HEK293 (cell line): ENCODE data around the gene PTPRG.
A peak's percentile ranks its signal among the peaks of the same experiment; 100 is the strongest.

Experiments used
- CTCF ChIA-PET: fragments of 350-600 bp; formaldehyde crosslinking; extraction: SDS; loops from one replicate; lab custom pipeline; 2021; ENCODE audit warnings: antibody characterized with exemption; lab: Yijun Ruan, JAX
- POLR2A ChIA-PET: fragments of 300-600 bp; formaldehyde crosslinking; extraction: SDS; loops from one replicate; lab custom pipeline; 2020; ENCODE audit warnings: antibody characterized with exemption, inconsistent platforms; lab: Yijun Ruan, JAX
- H3K27ac ChIP-seq: fragments of 200-500 bp; sonication (Bioruptor generic); 2 replicates; pipeline ENCODE4 v1.5.1; 2014; ENCODE audit warnings: low read depth, low read length, control low read depth, inconsistent platforms; ENCODE audit errors: extremely low read depth
- H3K36me3 ChIP-seq, 2 experiments: fragments of 200-500 bp in 1 of 2; sonication (Bioruptor generic) in 1 of 2; 1 replicate in 1 of 2; 2 replicates in 1 of 2; pipeline ENCODE4 v1.5.1; 2014 to 2017; ENCODE audit warnings: inconsistent platforms in 2 of 2, low read length in 2 of 2; ENCODE audit not compliant: control insufficient read depth in 2 of 2, insufficient read depth in 1 of 2
- H3K4me1 ChIP-seq: fragments of 200-500 bp; sonication (Bioruptor generic); 2 replicates; pipeline ENCODE4 v1.5.1; 2014; ENCODE audit warnings: mild to moderate bottlenecking, low read length, inconsistent platforms; ENCODE audit not compliant: control insufficient read depth, insufficient read depth
- H3K4me3 ChIP-seq: 2 replicates; pipeline ENCODE4 v1.5.1; 2011; ENCODE audit warnings: low read depth, mild to moderate bottlenecking, control low read depth, low read length, moderate library complexity
- H3K9me3 ChIP-seq: fragments of 200-500 bp; sonication (Bioruptor generic); 2 replicates; pipeline ENCODE4 v1.5.1; 2014; ENCODE audit warnings: low read depth, low read length, inconsistent platforms; ENCODE audit not compliant: control insufficient read depth, insufficient read depth
- GFI1B ChIP-seq: fragments of 450-650 bp; formaldehyde crosslinking; IDR thresholded peaks from 2 replicates; pipeline ENCODE4 v1.5.1; 2016; ENCODE audit warnings: missing biosample characterization, missing genetic modification characterization
- KLF1 ChIP-seq: fragments of 450-650 bp; formaldehyde crosslinking; IDR thresholded peaks from 2 replicates; pipeline ENCODE4 v1.5.1; 2016; ENCODE audit warnings: missing biosample characterization, missing genetic modification characterization
- KLF8 ChIP-seq: fragments of 450-650 bp; formaldehyde crosslinking; IDR thresholded peaks from 2 replicates; pipeline ENCODE4 v1.5.1; 2016; ENCODE audit warnings: missing biosample characterization, missing genetic modification characterization
- RBAK ChIP-seq: fragments of 450-650 bp; formaldehyde crosslinking; IDR thresholded peaks from 2 replicates; pipeline ENCODE4 v1.5.1; 2016; ENCODE audit warnings: missing biosample characterization, missing genetic modification characterization
- SETDB1 ChIP-seq: IDR thresholded peaks from one replicate; pipeline ENCODE4 v1.6.1; 2017; ENCODE audit warnings: mild to moderate bottlenecking, low read length, moderate library complexity, mixed read lengths; ENCODE audit not compliant: insufficient read length
- SP7 ChIP-seq: fragments of 450-650 bp; formaldehyde crosslinking; IDR thresholded peaks from 2 replicates; pipeline ENCODE4 v1.5.1; 2016; ENCODE audit warnings: missing biosample characterization, missing genetic modification characterization
- YY2 ChIP-seq: fragments of 450-650 bp; formaldehyde crosslinking; IDR thresholded peaks from 2 replicates; pipeline ENCODE4 v1.5.1; 2016; ENCODE audit warnings: missing biosample characterization, missing genetic modification characterization
- ZBTB48 ChIP-seq: fragments of 450-650 bp; formaldehyde crosslinking; IDR thresholded peaks from 2 replicates; pipeline ENCODE4 v1.5.1; 2016; ENCODE audit warnings: missing biosample characterization, missing genetic modification characterization
- ZFP69B ChIP-seq: fragments of 450-650 bp; formaldehyde crosslinking; IDR thresholded peaks from 2 replicates; pipeline ENCODE4 v1.5.1; 2016; ENCODE audit warnings: missing biosample characterization, missing genetic modification characterization
- ZNF114 ChIP-seq: fragments of 450-650 bp; formaldehyde crosslinking; IDR thresholded peaks from 2 replicates; pipeline ENCODE4 v1.5.0; 2017; ENCODE audit warnings: missing biosample characterization, missing genetic modification characterization
- ZNF433 ChIP-seq: fragments of 450-650 bp; formaldehyde crosslinking; IDR thresholded peaks from 2 replicates; pipeline ENCODE4 v1.5.1; 2016; ENCODE audit warnings: missing biosample characterization, missing genetic modification characterization, low read depth
- ZNF580 ChIP-seq: fragments of 450-650 bp; formaldehyde crosslinking; IDR thresholded peaks from 2 replicates; pipeline ENCODE4 v1.5.1; 2016; ENCODE audit warnings: missing biosample characterization, missing genetic modification characterization
- ZNF600 ChIP-seq: fragments of 450-650 bp; formaldehyde crosslinking; IDR thresholded peaks from 2 replicates; pipeline ENCODE4 v1.5.1; 2016; ENCODE audit warnings: missing biosample characterization, missing genetic modification characterization
- ZNF639 ChIP-seq: fragments of 450-650 bp; formaldehyde crosslinking; IDR thresholded peaks from 2 replicates; pipeline ENCODE4 v1.5.1; 2016; ENCODE audit warnings: missing biosample characterization, missing genetic modification characterization
- ZNF843 ChIP-seq: fragments of 450-650 bp; formaldehyde crosslinking; IDR thresholded peaks from 2 replicates; pipeline ENCODE4 v1.5.1; 2016; ENCODE audit warnings: missing biosample characterization, missing genetic modification characterization
- ZSCAN30 ChIP-seq: fragments of 450-650 bp; IDR thresholded peaks from 2 replicates; pipeline ENCODE4 v1.5.1; 2018; ENCODE audit warnings: missing biosample characterization, mild to moderate bottlenecking, missing genetic modification characterization, moderate library complexity
- TF ChIP-seq, protein P1 (sequence below): fragments of 450-650 bp; formaldehyde crosslinking; IDR thresholded peaks from 2 replicates; pipeline ENCODE4 v1.5.1; 2016; ENCODE audit warnings: missing biosample characterization, missing genetic modification characterization
- TF ChIP-seq, protein P2 (sequence below): fragments of 450-650 bp; formaldehyde crosslinking; IDR thresholded peaks from 2 replicates; pipeline ENCODE4 v1.5.1; 2016; ENCODE audit warnings: missing biosample characterization, missing genetic modification characterization

The PTPRG gene

DNA sequence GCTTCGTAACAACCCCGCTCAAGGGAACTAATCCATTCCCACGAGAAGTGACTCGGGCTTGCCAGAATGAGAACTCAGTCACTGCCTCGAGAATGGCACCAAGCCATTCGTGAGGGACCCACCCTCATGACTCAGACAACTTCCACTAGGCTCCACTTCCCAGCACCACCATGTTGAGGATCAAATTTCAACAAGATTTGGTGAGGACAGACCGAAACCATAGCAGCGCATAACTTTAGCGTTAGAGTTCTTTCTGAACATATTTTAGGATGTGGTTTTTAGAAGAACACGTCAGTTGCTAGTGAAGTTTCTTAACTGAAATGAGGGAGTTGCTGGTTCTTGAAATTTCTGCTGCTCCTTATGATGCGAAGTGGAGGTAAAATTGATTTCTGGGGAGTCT, 13.5 kb downstream of the PTPRG start:
- CTCF ChIA-PET = interaction anchor here (0.9 kb wide), 1 partner anchor 9 kb away, joined by 3 read pairs; no protein-coding TSS in a partner anchor
- no peaks in the 10 kb centered on the region for H3K36me3 ChIP-seq
- no peak overlapping the region for H3K4me3 ChIP-seq
- peak; percentile 34; the same call in 1 of the 2 replicates for TF ChIP-seq KLF8 (tag by site-specific recombination)
- TF ChIP-seq, protein P1, sequence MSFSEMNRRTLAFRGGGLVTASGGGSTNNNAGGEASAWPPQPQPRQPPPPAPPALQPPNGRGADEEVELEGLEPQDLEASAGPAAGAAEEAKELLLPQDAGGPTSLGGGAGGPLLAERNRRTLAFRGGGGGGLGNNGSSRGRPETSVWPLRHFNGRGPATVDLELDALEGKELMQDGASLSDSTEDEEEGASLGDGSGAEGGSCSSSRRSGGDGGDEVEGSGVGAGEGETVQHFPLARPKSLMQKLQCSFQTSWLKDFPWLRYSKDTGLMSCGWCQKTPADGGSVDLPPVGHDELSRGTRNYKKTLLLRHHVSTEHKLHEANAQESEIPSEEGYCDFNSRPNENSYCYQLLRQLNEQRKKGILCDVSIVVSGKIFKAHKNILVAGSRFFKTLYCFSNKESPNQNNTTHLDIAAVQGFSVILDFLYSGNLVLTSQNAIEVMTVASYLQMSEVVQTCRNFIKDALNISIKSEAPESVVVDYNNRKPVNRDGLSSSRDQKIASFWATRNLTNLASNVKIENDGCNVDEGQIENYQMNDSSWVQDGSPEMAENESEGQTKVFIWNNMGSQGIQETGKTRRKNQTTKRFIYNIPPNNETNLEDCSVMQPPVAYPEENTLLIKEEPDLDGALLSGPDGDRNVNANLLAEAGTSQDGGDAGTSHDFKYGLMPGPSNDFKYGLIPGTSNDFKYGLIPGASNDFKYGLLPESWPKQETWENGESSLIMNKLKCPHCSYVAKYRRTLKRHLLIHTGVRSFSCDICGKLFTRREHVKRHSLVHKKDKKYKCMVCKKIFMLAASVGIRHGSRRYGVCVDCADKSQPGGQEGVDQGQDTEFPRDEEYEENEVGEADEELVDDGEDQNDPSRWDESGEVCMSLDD (tag by site-specific recombination) = no peak
- TF ChIP-seq KLF1 = peak; percentile 29; the same call in 1 of the 2 replicates
- peak; percentile 52 for TF ChIP-seq SETDB1
- 0 out of 2 replicates have a peak, but pooled peaks have one; percentile 16 for TF ChIP-seq SP7 (tag by site-specific recombination)
- peak; percentile 87 for TF ChIP-seq ZFP69B (tag by site-specific recombination)
- 0 out of 2 replicates have a peak, but pooled peaks have one; percentile 33 for TF ChIP-seq ZNF580 (tag by site-specific recombination)
- TF ChIP-seq, protein P2, sequence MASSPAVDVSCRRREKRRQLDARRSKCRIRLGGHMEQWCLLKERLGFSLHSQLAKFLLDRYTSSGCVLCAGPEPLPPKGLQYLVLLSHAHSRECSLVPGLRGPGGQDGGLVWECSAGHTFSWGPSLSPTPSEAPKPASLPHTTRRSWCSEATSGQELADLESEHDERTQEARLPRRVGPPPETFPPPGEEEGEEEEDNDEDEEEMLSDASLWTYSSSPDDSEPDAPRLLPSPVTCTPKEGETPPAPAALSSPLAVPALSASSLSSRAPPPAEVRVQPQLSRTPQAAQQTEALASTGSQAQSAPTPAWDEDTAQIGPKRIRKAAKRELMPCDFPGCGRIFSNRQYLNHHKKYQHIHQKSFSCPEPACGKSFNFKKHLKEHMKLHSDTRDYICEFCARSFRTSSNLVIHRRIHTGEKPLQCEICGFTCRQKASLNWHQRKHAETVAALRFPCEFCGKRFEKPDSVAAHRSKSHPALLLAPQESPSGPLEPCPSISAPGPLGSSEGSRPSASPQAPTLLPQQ (tag by site-specific recombination) = peak; percentile 85
- TF ChIP-seq ZSCAN30 (tag by site-specific recombination) = no peak
- 0 out of 2 replicates have a peak, but pooled peaks have one; percentile 16 for TF ChIP-seq ZBTB48
- TF ChIP-seq ZNF843 (tag by site-specific recombination) = no peak
- peak; percentile 32; the same call in 1 of the 2 replicates for TF ChIP-seq YY2
- peak; percentile 45; the same call in 1 of the 2 replicates for TF ChIP-seq ZNF600 (tag by site-specific recombination)
- TF ChIP-seq GFI1B = no peak
- TF ChIP-seq ZNF639 (tag by site-specific recombination) = no peak
- TF ChIP-seq, all 188 proteins: peak for 10
- H3K9me3 ChIP-seq = no peaks in the 10 kb centered on the region
- H3K4me1 ChIP-seq = 0 out of 2 replicates have a peak, but pooled peaks cover 6% of the 10 kb centered on the region
- no peak overlapping the region for H3K27ac ChIP-seq
- POLR2A ChIA-PET = interaction anchor here (0.7 kb wide), 1 partner anchor 8 kb away, joined by 6 read pairs; no protein-coding TSS in a partner anchor

GRCh38 chr3:61575893-61576292, 14.5 kb downstream of the PTPRG start:
- Histone ChIP-seq H3K36me3 (no peaks in the 10 kb centered on the region), H3K4me3 (no peak overlapping the region), H3K27ac (no peak overlapping the region), H3K4me1 (0 out of 2 replicates have a peak, but pooled peaks cover 6% of the 10 kb centered on the region), H3K9me3 (no peaks in the 10 kb centered on the region)
- TF ChIP-seq ZNF600 (tag by site-specific recombination) (peak; percentile 62; the same call in 1 of the 2 replicates), RBAK (tag by site-specific recombination) (no peak)
- POLR2A ChIA-PET = interaction anchor here (1.1 kb wide), 1 partner anchor 10 kb away, joined by 4 read pairs; no protein-coding TSS in a partner anchor
- CTCF ChIA-PET = interaction anchor here (1.4 kb wide), 1 partner anchor 11 kb away, joined by 3 read pairs; no protein-coding TSS in a partner anchor

DNA sequence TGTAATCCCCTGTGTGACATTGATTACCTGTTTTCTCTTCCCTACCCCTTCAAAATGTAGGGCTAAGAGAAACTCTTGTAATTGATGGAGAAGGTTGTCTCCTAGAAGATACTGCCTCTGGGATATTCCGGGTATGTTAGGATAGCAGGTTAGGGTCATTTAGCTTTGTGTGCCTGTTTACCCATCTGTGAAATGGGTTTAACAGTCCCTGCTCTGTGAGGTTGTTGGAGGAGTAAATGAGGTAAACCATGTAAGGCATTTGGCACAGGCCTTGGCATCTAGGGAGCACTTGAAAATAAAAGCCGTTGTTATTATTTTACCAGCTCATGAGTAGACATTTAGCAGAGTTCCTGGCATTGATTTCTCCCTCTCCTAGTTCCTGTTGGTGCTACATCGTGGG, 16.4 kb downstream of the PTPRG start:
- Histone ChIP-seq H3K9me3 (no peaks in the 10 kb centered on the region), H3K36me3 (no peaks in the 10 kb centered on the region), H3K4me1 (no peaks in the 10 kb centered on the region; the same call in 1 of the 2 replicates), H3K27ac (no peak overlapping the region), H3K4me3 (no peak overlapping the region)
- ChIA-PET POLR2A (no interaction called here), CTCF (interaction anchor here (0.6 to 0.7 kb wide), 2 partner anchors 24 to 609 kb away, joined by 3 read pairs; no protein-coding TSS in a partner anchor)
- no peak for TF ChIP-seq ZNF433 (tag by site-specific recombination)
- TF ChIP-seq ZNF114 = no peak
- TF ChIP-seq ZNF580 (tag by site-specific recombination) = 0 out of 2 replicates have a peak, but pooled peaks have one; percentile 44
- TF ChIP-seq SP7 (tag by site-specific recombination) = no peak
